ENCODE results near the gene CRHR1.
"Not testable (repeated sequence)": the region's sequence is repeated elsewhere in the genome, so short reads cannot be mapped to it uniquely, and the experiment has no call there.

The CRHR1 gene

GRCh38 chr17:45784293-45784740, at the start of gene CRHR1:
Gene CRHR1, plus strand, starts transcription at chr17:45784320. Its CDS starts 225 bp downstream, at chr17:45784545.
- DNase-seq = no peak

- DNase-seq = no peak
Measured at GRCh38 chr17:45734598-45734997, 49.5 kb upstream of the CRHR1 start.

- DNase-seq = no peak
Measured at GRCh38 chr17:45735488-45735887, 48.6 kb upstream of the CRHR1 start.

GRCh38 chr17:45739786-45740185, 44.3 kb upstream of the CRHR1 start:
- no peak for DNase-seq

GRCh38 chr17:45740553-45741330, 43.4 kb upstream of the CRHR1 start:
- no peak for DNase-seq

GRCh38 chr17:45742251-45742650, 41.9 kb upstream of the CRHR1 start:
- DNase-seq = no peak

GRCh38 chr17:45743626-45744326, 40.3 kb upstream of the CRHR1 start:
- DNase-seq = no peak

- not testable (repeated sequence) for DNase-seq
Measured at GRCh38 chr17:45744826-45745225, 39.3 kb upstream of the CRHR1 start.

- no peak for DNase-seq
Measured at GRCh38 chr17:45745601-45746494, 38.3 kb upstream of the CRHR1 start.

GRCh38 chr17:45747911-45748310, 36.2 kb upstream of the CRHR1 start:
- DNase-seq = no peak

GRCh38 chr17:45748731-45749310, 35.3 kb upstream of the CRHR1 start:
- DNase-seq = no peak

- no peak for DNase-seq
Measured at GRCh38 chr17:45749831-45750335, 34.2 kb upstream of the CRHR1 start.

GRCh38 chr17:45750779-45751440, 33.2 kb upstream of the CRHR1 start:
- no peak for DNase-seq

GRCh38 chr17:45751466-45751865, 32.7 kb upstream of the CRHR1 start:
- no peak for DNase-seq

GRCh38 chr17:45752246-45752645, 31.9 kb upstream of the CRHR1 start:
- DNase-seq = no peak

GRCh38 chr17:45753645-45754225, 30.4 kb upstream of the CRHR1 start:
- DNase-seq = no peak

GRCh38 chr17:45755050-45755449, 29.1 kb upstream of the CRHR1 start:
- DNase-seq = no peak

GRCh38 chr17:45756266-45756991, 27.7 kb upstream of the CRHR1 start:
- no peak for DNase-seq

GRCh38 chr17:45757431-45758218, 26.5 kb upstream of the CRHR1 start:
- DNase-seq = no peak

- DNase-seq = no peak
Measured at GRCh38 chr17:45758544-45758943, 25.6 kb upstream of the CRHR1 start.
